Measurements from ENCODE around the gene PSMC3. TPM values are rescaled to one million over a fixed set of nuclear protein-coding genes. Genes with fewer than 3 reads are reported as not detected.

PSMC3 gene
- total and polyA plus RNA-seq, 2 donors, result 104 to 136 TPM

Other genes starting within 250 kb of the PSMC3 start
- gene ARFGAP2, start 249.6 kb downstream of the PSMC3 start, total RNA-seq, result 64.8 TPM
- gene ARFGAP2, start 249.6 kb downstream of the PSMC3 start, polyA plus RNA-seq, result 60.6 TPM
- 4.1 TPM for gene PACSIN3, start 240.0 kb downstream of the PSMC3 start, total RNA-seq
- 7.7 TPM for gene PACSIN3, start 240.0 kb downstream of the PSMC3 start, polyA plus RNA-seq
- gene DDB2, start 211.5 kb downstream of the PSMC3 start, total RNA-seq, result 30.8 TPM
- gene DDB2, start 211.5 kb downstream of the PSMC3 start, polyA plus RNA-seq, result 106 TPM
- 14.3 TPM for gene ACP2, start 177.6 kb downstream of the PSMC3 start, total RNA-seq
- gene ACP2, start 177.6 kb downstream of the PSMC3 start, polyA plus RNA-seq, result 30.0 TPM
- gene NR1H3, start 168.4 kb downstream of the PSMC3 start, total RNA-seq, result 26.3 TPM
- 100 TPM for gene NR1H3, start 168.4 kb downstream of the PSMC3 start, polyA plus RNA-seq
- gene MADD, start 156.3 kb downstream of the PSMC3 start, total RNA-seq, result 17.0 TPM
- gene MADD, start 156.3 kb downstream of the PSMC3 start, polyA plus RNA-seq, result 26.0 TPM
- 0.09 TPM for gene MYBPC3, start 73.7 kb downstream of the PSMC3 start, total RNA-seq
- gene MYBPC3, start 73.7 kb downstream of the PSMC3 start, polyA plus RNA-seq, result 0.55 TPM
- gene SPI1, start 47.9 kb downstream of the PSMC3 start, total RNA-seq, result 21.1 TPM
- 40.0 TPM for gene SPI1, start 47.9 kb downstream of the PSMC3 start, polyA plus RNA-seq
- 15.0 TPM for gene SLC39A13, start 17.8 kb downstream of the PSMC3 start, total RNA-seq
- gene SLC39A13, start 17.8 kb downstream of the PSMC3 start, polyA plus RNA-seq, result 37.1 TPM
- 0.42 TPM for gene RAPSN, start 22.7 kb upstream of the PSMC3 start, total RNA-seq
- 0.66 TPM for gene RAPSN, start 22.7 kb upstream of the PSMC3 start, polyA plus RNA-seq
- gene CELF1, start 126.7 kb upstream of the PSMC3 start, total RNA-seq, result 35.4 TPM
- gene CELF1, start 126.7 kb upstream of the PSMC3 start, polyA plus RNA-seq, result 41.1 TPM
- 38.0 TPM for gene PTPMT1, start 139.2 kb upstream of the PSMC3 start, total RNA-seq
- 38.3 TPM for gene PTPMT1, start 139.2 kb upstream of the PSMC3 start, polyA plus RNA-seq
- 20.6 TPM for gene KBTBD4, start 152.5 kb upstream of the PSMC3 start, total RNA-seq
- gene KBTBD4, start 152.5 kb upstream of the PSMC3 start, polyA plus RNA-seq, result 13.3 TPM
- 136 TPM for gene NDUFS3, start 152.6 kb upstream of the PSMC3 start, total RNA-seq
- gene NDUFS3, start 152.6 kb upstream of the PSMC3 start, polyA plus RNA-seq, result 137 TPM
- not detected for gene FAM180B, start 160.2 kb upstream of the PSMC3 start, total RNA-seq
- gene FAM180B, start 160.2 kb upstream of the PSMC3 start, polyA plus RNA-seq, result 0.09 TPM
- 1.3 TPM for gene C1QTNF4, start 168.0 kb upstream of the PSMC3 start, total RNA-seq
- gene C1QTNF4, start 168.0 kb upstream of the PSMC3 start, polyA plus RNA-seq, result 2.6 TPM
- gene MTCH2, start 216.1 kb upstream of the PSMC3 start, total RNA-seq, result 57.7 TPM
- 40.0 TPM for gene MTCH2, start 216.1 kb upstream of the PSMC3 start, polyA plus RNA-seq

All from thymus (tissue), 2 donors.